Measurements from ENCODE around the gene HERC3.

GRCh38 chr4:88585917-88586316 is 6.4 kb upstream of the HERC3 start:
- TF ChIP-seq EGR1 (IDR thresholded peaks at IDR 0.05; ENCODE audit: borderline replicate concordance in 1 of 2, low read depth in 2 of 2, low read length in 2 of 2): no peak
- no peak for TF ChIP-seq ZNF24 (IDR thresholded peaks at IDR 0.05)
- no peak for TF ChIP-seq ATF2 (IDR thresholded peaks at IDR 0.05; ENCODE audit: low read length)
- no peak for TF ChIP-seq CTCF (IDR thresholded peaks at IDR 0.05 in 2 of 3, conservative IDR thresholded peaks at IDR 0.05 in 1 of 3; ENCODE audit: control insufficient read depth in 2 of 3, extremely low read depth in 1 of 3, insufficient read depth in 1 of 3, low read depth in 3 of 3, low read length in 3 of 3)
- TF ChIP-seq ZBTB11 (CRISPR knock-in tag; IDR thresholded peaks at IDR 0.05): no peak
- no peak for TF ChIP-seq REST (IDR thresholded peaks at IDR 0.05; ENCODE audit: low read depth, low read length)
- no peak for TF ChIP-seq YY1 (IDR thresholded peaks at IDR 0.05; ENCODE audit: low read depth, low read length)
- TF ChIP-seq CREB1 (IDR thresholded peaks at IDR 0.05; ENCODE audit: low read depth): no peak
- no peak for TF ChIP-seq POLR2A (IDR thresholded peaks at IDR 0.05; ENCODE audit: low read depth, low read length)
- no peak for TF ChIP-seq ATF3 (IDR thresholded peaks at IDR 0.05; ENCODE audit: borderline replicate concordance, extremely low read depth, low read depth, low read length)
